KMS-11 (cell line): ENCODE results near the gene MTCH1.

Experiments
- H2AFZ ChIP-seq: fragments of 200-600 bp; sonication (generic); 2 replicates; pipeline ENCODE4 v1.6.1; 2016; ENCODE audit warnings: antibody characterized with exemption, mixed run types, low read depth
- H3K27ac ChIP-seq: fragments of 200-600 bp; sonication (generic); 2 replicates; pipeline ENCODE4 v1.6.1; 2016; ENCODE audit warnings: mild to moderate bottlenecking, mixed run types
- H3K27me3 ChIP-seq: fragments of 200-600 bp; sonication (generic); 2 replicates; pipeline ENCODE4 v1.6.1; 2017; ENCODE audit warnings: mild to moderate bottlenecking, low read depth, mixed run types, moderate library complexity; ENCODE audit not compliant: insufficient read depth
- H3K36me3 ChIP-seq: fragments of 200-600 bp; sonication (generic); 2 replicates; pipeline ENCODE4 v1.6.1; 2017; ENCODE audit warnings: mild to moderate bottlenecking, mixed run types; ENCODE audit not compliant: insufficient read depth
- H3K4me1 ChIP-seq: fragments of 200-600 bp; sonication (generic); 2 replicates; pipeline ENCODE4 v1.6.1; 2016; ENCODE audit warnings: mild to moderate bottlenecking, low read depth, mixed run types; ENCODE audit not compliant: poor library complexity, severe bottlenecking
- H3K4me2 ChIP-seq: fragments of 200-600 bp; sonication (generic); 2 replicates; pipeline ENCODE4 v1.7.0; 2016; ENCODE audit warnings: mild to moderate bottlenecking, mixed run types
- H3K4me3 ChIP-seq: fragments of 200-600 bp; sonication (generic); IDR thresholded peaks from 2 replicates; pipeline ENCODE4 v1.6.1; 2017; ENCODE audit warnings: low read depth, low read length, mixed read lengths; ENCODE audit not compliant: insufficient read depth
- H3K79me2 ChIP-seq: fragments of 200-600 bp; sonication (generic); 2 replicates; pipeline ENCODE4 v1.6.1; 2016; ENCODE audit warnings: low read depth, mixed run types; ENCODE audit not compliant: insufficient read depth
- H3K9ac ChIP-seq: fragments of 200-600 bp; sonication (generic); 2 replicates; pipeline ENCODE4 v1.6.1; 2016; ENCODE audit warnings: mild to moderate bottlenecking, mixed run types
- H4K20me1 ChIP-seq: fragments of 200-600 bp; sonication (generic); 2 replicates; pipeline ENCODE4 v1.6.1; 2016; ENCODE audit warnings: mild to moderate bottlenecking, mixed run types; ENCODE audit not compliant: insufficient read depth
- TF ChIP-seq, protein P1 (sequence below): fragments of 200-600 bp; sonication (generic); conservative IDR thresholded peaks from 2 replicates; pipeline ENCODE4 v1.6.1; 2017; ENCODE audit warnings: low read depth, mild to moderate bottlenecking, antibody characterized with exemption, low read length, moderate library complexity, mixed read lengths

The MTCH1 gene

DNA sequence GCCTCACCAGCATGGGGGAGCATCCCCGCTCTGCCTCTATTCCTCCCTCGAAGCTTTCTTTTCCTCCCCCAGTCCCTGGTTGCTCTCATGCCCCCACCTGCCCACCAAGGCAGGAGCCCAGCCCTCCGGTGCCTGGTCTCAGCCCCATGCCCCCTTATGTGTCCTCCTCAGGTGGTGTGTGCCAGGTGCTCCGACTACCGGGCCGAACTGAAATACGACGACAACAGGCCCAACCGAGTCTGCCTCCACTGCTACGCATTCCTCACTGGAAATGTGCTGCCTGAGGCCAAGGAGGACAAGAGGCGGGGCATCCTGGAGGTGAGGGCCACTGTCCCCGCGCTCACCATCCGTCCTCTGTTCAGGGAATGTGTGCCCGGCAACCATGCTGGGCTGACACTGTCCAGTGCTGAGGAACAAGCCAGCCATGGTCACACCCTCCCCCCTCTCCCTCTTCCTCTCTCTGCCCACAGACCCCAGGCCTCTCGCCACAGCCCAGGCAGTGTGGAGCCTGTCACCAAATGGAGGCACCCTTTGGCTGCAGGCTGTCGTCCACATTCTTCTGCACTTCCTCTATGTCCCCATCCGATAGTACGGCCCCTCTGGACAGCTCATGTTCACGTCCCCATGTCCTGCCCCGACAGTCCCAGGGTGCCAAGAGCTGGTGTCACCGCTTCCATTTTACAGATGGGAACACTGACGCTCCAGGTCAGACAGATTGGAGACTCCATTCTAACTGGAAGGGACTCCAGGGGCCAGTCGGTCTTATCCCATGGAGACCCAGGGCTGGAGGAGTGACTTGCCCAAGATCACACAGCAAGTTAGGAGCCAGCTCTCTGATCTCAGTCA, 39.8 kb upstream of the MTCH1 start:
- Histone ChIP-seq H3K4me1 (peaks cover 61% of the 10 kb centered on the region), H3K36me3 (no peaks in the 10 kb centered on the region), H3K27me3 (no peaks in the 10 kb centered on the region), H3K9ac (no peak overlapping the region), H2AFZ (no peak overlapping the region), H3K79me2 (no peaks in the 10 kb centered on the region), H3K4me2 (no peak overlapping the region), H4K20me1 (no peaks in the 10 kb centered on the region), H3K4me3 (no peak overlapping the region), H3K27ac (no peak overlapping the region)
- TF ChIP-seq, protein P1, sequence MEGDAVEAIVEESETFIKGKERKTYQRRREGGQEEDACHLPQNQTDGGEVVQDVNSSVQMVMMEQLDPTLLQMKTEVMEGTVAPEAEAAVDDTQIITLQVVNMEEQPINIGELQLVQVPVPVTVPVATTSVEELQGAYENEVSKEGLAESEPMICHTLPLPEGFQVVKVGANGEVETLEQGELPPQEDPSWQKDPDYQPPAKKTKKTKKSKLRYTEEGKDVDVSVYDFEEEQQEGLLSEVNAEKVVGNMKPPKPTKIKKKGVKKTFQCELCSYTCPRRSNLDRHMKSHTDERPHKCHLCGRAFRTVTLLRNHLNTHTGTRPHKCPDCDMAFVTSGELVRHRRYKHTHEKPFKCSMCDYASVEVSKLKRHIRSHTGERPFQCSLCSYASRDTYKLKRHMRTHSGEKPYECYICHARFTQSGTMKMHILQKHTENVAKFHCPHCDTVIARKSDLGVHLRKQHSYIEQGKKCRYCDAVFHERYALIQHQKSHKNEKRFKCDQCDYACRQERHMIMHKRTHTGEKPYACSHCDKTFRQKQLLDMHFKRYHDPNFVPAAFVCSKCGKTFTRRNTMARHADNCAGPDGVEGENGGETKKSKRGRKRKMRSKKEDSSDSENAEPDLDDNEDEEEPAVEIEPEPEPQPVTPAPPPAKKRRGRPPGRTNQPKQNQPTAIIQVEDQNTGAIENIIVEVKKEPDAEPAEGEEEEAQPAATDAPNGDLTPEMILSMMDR, result no peak

DNA sequence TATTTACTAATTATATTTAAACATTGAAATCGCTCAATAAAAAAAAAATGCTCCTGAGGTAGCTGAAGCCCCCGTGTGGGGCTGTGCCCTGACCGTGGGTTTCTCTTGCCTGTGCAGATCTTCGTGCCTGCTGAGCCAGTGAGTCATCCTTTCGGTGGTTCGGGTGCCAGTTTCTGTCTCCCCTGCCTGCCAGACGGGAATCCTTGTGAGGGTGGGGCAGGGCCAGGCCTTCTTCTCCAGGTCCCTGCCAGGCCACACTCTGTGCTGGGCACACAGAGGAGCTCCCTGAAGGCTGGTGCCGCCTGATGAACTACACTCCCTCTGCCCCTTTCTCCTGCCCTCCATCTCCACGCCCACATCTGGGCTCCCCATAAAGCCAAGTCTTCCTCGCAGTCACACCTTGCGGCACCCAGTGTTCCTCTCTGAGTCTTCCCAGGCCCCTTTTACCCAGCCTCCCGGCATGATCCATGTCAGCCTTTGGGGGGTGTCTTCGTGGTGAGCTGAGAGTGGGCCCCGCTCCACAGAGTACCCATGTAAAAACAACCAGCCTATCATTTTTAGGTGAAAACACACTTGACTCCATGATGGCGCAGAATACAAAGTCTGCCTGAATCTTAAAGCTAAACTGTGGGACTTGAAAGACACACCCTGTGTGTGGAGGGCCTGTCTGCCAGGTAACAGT, 38.8 kb upstream of the MTCH1 start:
- H3K4me1 ChIP-seq, result peaks cover 61% of the 10 kb centered on the region
- H3K27ac ChIP-seq, result peak overlapping the region; percentile 23; the same call in 1 of the 2 replicates
- no peaks in the 10 kb centered on the region for H4K20me1 ChIP-seq
- H3K9ac ChIP-seq, result peak overlapping the region; percentile 23; the same call in 1 of the 2 replicates
- H3K4me2 ChIP-seq, result peak overlapping the region; percentile 67
- TF ChIP-seq, protein P1, result no peak
- H3K79me2 ChIP-seq, result no peaks in the 10 kb centered on the region
- no peaks in the 10 kb centered on the region for H3K36me3 ChIP-seq
- H3K4me3 ChIP-seq, result no peak overlapping the region
- H3K27me3 ChIP-seq, result no peaks in the 10 kb centered on the region
- peak overlapping the region; percentile 36; the same call in 1 of the 2 replicates for H2AFZ ChIP-seq

DNA sequence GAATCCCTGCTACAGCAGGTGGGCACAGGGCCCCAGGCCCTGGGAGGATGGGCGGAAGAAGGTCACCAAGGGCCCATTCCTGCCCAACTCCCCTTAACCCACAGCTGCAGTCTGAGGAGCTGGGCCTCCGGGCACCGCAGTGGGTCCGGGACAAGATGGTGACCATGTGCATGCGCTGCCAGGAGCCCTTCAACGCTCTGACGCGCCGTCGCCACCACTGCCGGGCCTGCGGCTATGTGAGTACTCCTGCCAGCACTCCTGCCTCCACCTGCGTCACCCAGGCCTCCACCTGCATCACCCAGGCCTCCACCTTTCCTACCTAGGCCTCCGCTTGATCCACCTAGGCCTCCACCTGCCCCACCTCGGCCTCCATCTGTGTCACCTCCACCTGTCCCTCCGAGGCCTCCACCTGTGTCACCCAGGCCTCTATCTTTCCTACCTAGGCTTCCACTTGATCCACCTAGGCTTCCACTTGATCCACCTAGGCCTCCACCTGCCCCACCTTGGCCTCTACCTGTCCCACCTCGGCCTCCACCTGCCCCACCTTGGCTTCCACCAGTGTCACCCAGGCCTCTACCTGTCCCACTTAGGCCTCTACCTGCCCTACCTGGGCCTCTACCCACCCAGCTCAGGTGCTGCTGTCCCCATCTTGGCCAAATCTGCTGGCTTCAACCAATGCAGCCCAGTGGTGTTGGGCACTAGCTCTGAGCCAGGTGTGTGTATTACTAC, 36.3 kb upstream of the MTCH1 start:
- no peak overlapping the region for H3K4me3 ChIP-seq
- H3K36me3 ChIP-seq, result no peaks in the 10 kb centered on the region
- H3K79me2 ChIP-seq, result no peaks in the 10 kb centered on the region
- TF ChIP-seq, protein P1, result no peak
- no peak overlapping the region for H3K27ac ChIP-seq
- H3K4me1 ChIP-seq, result peaks cover 71% of the 10 kb centered on the region
- no peak overlapping the region for H3K9ac ChIP-seq
- peak overlapping the region; percentile 2; the same call in 1 of the 2 replicates for H3K4me2 ChIP-seq
- no peaks in the 10 kb centered on the region for H4K20me1 ChIP-seq
- H2AFZ ChIP-seq, result peak overlapping the region; percentile 8
- H3K27me3 ChIP-seq, result no peaks in the 10 kb centered on the region

DNA sequence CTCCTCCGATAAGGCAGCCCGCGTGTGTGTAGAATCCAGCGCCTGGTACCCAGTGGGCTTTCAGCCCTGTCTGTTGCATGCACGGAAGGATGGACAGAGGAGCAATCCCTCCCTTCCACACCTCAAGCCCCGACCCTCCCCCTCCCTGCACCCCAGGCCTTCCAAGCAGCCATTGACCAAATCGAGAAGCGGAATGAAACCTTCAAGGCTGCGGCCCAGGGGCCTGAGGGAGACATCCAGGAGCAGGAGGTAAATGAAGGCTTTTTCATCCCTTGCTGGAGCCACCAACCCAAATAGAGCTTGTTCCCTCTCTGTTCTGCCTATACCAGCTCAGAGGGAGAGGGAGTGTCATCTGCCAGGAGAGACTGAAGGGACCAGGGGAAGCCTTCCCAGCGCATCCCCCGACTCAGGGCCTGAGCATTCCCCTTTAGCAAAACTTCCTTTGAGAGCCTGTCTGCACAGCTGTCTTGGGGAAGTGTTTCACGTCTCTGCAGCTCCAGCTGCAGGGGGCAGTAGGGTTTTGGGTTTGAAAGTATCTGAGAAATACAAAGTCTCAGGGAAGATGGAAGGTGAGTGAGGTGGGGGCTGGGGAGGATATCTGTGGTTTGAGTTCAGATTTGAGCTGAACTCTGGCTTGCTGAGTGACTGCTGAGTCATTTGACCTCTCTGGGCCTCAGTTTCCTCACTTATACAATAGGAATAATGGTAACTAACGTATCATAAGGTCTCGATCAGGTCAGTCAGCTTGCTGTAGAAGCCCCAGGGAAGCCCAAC, 35.5 kb upstream of the MTCH1 start:
- no peaks in the 10 kb centered on the region for H3K36me3 ChIP-seq
- H4K20me1 ChIP-seq, result no peaks in the 10 kb centered on the region
- peak overlapping the region; percentile 2; the same call in 1 of the 2 replicates for H3K4me2 ChIP-seq
- H3K27ac ChIP-seq, result no peak overlapping the region
- no peaks in the 10 kb centered on the region for H3K27me3 ChIP-seq
- TF ChIP-seq, protein P1, result peak; percentile 74
- H2AFZ ChIP-seq, result peak overlapping the region; percentile 8
- no peak overlapping the region for H3K4me3 ChIP-seq
- H3K79me2 ChIP-seq, result no peaks in the 10 kb centered on the region
- H3K9ac ChIP-seq, result no peak overlapping the region
- peaks cover 71% of the 10 kb centered on the region for H3K4me1 ChIP-seq
